Heart left ventricle (tissue), 13 donors: ENCODE results near the gene AHCYL2.

Experiments used
- CTCF ChIP-seq, 12 donors: fragments of 200-600 bp; sonication (generic) in 4 of 12; IDR thresholded peaks; one replicate each; pipeline versions ENCODE4 v1.5.0 to v1.8.0; 2018 to 2022; ENCODE audit warnings: antibody characterized with exemption in 12 of 12, mild to moderate bottlenecking in 5 of 12
- POLR2A ChIP-seq, 2 donors: fragments of 450-650 bp; IDR thresholded peaks; one replicate each; pipeline ENCODE4 v1.6.1; 2017; ENCODE audit warnings: antibody characterized with exemption in 2 of 2, mild to moderate bottlenecking in 2 of 2, moderate library complexity in 2 of 2
- donor health status: ischemic (EF 13 %, LVEDD 7.1; RV severe dilation, severe dysfunction).
- donor health status: DM: no; HTN: yes; CAD: no.
- donor health status: DM: no; HTN: no; CAD: no.
- donor health status: ischemic (EF 25% LVEDD 6.9; RV normal size, moderate dysfunction).
- donor health status: ischemic (EF 25% LVEDD 5.7; RV mildly dilated, moderate dysfunction).
- donor health status: ischemic (EF 35%, LVEDD 5.7; RV mildly dilated, moderate dysfunction).
- donor health status: nonischemic (EF 11% LVEDD 7.7; RV severe dilation, severe dysfunction).
- donor health status: DM: yes; HTN: yes; CAD: no.
- donor health status: PGD.
- donor health status: ischemic (EF 29% LVEDD 5.4; RV normal size, mild dysfunction).
- donor health status: nonischemic (EF 23%, LVEDD 6.1; RV moderate dilation, normal function).

GRCh38 chr7:129421717-129422250 lies 197.0 kb downstream of the AHCYL2 start:
- TF ChIP-seq CTCF (IDR thresholded peaks at IDR 0.05), result no peak
- TF ChIP-seq POLR2A (IDR thresholded peaks at IDR 0.05), result no peak
